Right renal cortex interstitium (tissue), 3 donors: ENCODE data around the gene CELA3B. TPM values are rescaled to one million over a fixed set of nuclear protein-coding genes. Genes with fewer than 3 reads are reported as not detected.

Source experiments
- polyA plus RNA-seq, 3 donors: library from polyadenylated mRNA; unstranded; fragments of 120-200 nt; gene quantifications; one replicate each; pipeline ENCODE4 v1.2.1, GENCODE V29; 2013; ENCODE audit not compliant: insufficient read length in 3 of 3

The CELA3B gene
- polyA plus RNA-seq, 3 donors = not detected

Other genes starting within 250 kb of the CELA3B start
- 10 to 100 TPM; 61.0 to 67.0 (median 64.7) TPM for gene USP48, start 193.9 kb upstream of the CELA3B start, polyA plus RNA-seq
- 1 to 10 TPM; 3.3 to 4.5 (median 4.5) TPM for gene LDLRAD2, start 164.8 kb upstream of the CELA3B start, polyA plus RNA-seq
- 100 to 1,000 TPM; 115 to 140 (median 121) TPM for gene HSPG2, start 39.7 kb upstream of the CELA3B start, polyA plus RNA-seq
- not detected for gene CELA3A, start 24.6 kb downstream of the CELA3B start, polyA plus RNA-seq
- gene CDC42, start 75.7 kb downstream of the CELA3B start, polyA plus RNA-seq = 100 to 1,000 TPM; 400 to 437 (median 427) TPM
- gene WNT4, start 166.1 kb downstream of the CELA3B start, polyA plus RNA-seq = 1 to 10 TPM; 4.5 to 8.2 (median 7.6) TPM